GM19239 (cell line): ENCODE results near the gene CEP128.

Experiments used
- DNase-seq: peaks from one replicate; pipeline ENCODE4 v3.0.0; 2011; ENCODE audit warnings: low spot score; ENCODE audit not compliant: insufficient read length
- FAIRE-seq: peaks from 2 replicates; lab custom pipeline; 2011; peaks lifted over from hg19 to GRCh38; lab: Jason Lieb, UNC

Gene CEP128

DNA sequence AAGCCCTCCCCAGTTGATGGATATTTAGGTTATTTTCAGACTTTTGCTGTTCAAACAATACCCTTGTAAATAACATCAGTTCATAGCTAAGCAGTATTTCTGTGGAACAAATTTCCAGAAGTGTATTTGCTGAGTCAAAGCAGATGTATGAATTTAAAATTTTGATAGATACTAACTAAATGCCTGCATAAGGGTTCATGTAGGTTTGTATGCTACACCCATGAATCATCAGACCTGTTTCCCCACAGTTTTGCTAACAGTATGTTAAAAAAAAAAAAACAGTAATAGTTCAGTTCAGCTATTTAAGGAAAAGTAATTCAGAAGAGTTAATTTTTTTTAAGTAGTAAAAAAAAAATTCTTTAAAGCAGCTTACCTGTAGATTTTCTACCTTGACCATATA, 494.1 kb downstream of the CEP128 start:
- no peak for DNase-seq
- no peak for FAIRE-seq
